Activated CD8-positive, alpha-beta memory T cell treated with anti-CD3 and anti-CD28 coated beads for 48 hours (primary cell): ENCODE measurements around the gene CRYBG3.
A peak's percentile ranks its signal among the peaks of the same experiment; 100 is the strongest.
"Not testable (repeated sequence)": the region's sequence is repeated elsewhere in the genome, so short reads cannot be mapped to it uniquely, and the experiment has no call there.

Source experiments
- DNase-seq, 3 experiments: peaks; one replicate each; pipeline ENCODE4 v3.0.0-alpha.2; 2020; ENCODE audit warnings: low read depth in 2 of 3, low spot score in 2 of 3

The CRYBG3 gene

DNA sequence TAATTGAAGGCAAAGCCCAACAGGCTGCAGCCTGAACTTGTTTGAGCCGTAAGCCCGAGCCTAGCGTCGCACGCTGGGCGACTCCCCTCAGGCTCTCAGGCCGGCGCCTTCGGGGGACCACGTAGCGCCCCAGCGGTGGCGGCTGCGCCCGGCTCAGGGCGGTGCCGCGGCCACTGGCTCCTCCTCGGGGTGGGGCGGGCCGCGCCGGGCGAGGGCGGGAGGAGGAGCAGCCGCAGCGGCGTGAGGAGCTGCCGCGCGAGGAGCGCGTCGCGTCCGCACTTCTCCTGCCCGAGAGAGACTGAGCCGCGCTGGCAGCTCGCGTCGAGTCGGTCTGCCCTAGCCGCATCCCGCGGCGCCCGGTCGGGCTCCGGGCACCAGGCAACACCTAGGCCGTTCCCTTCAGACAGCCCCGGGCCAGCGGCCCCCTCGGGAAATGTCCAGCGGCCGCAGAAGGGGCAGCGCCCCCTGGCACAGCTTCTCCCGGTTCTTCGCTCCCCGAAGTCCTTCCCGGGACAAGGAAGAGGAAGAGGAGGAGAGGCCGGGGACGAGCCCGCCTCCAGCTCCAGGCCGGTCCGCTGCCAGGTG is at the start of gene CRYBG3:
Gene CRYBG3, plus strand, starts transcription at position 238 of the 585 bp plus-strand sequence. Its CDS starts 196 bp downstream, at position 434.
- peak; percentile 52 to 77 (median 55) for DNase-seq

GRCh38 chr3:97772926-97773325 is 48.9 kb upstream of the CRYBG3 start:
- DNase-seq, result no peak

DNA sequence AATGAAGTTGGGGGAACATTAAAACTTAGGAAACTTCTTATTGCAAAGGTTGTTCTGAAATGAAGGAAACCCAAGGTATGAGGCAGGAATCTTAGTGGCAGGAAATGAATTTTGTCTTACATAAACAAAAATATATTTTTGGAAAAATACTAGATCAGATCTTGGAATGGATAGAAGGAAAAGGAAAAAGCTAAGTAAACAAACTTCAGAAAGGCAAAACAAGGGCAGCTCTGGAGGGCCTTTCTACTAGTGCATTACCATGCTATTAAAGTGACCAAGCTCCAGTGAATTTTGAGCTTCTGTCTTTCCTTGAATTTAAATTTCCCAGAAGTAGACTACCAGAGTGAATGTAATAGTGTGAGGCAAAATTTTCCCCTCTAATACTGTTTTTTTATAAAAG is 43.7 kb upstream of the CRYBG3 start:
- DNase-seq, result no peak

GRCh38 chr3:97793420-97794019 is 28.3 kb upstream of the CRYBG3 start:
- no peak for DNase-seq

- DNase-seq, result no peak
Measured at GRCh38 chr3:97795951-97796350, 25.9 kb upstream of the CRYBG3 start.

- DNase-seq, result no peak
Measured at GRCh38 chr3:97804471-97804870, 17.3 kb upstream of the CRYBG3 start.

DNA sequence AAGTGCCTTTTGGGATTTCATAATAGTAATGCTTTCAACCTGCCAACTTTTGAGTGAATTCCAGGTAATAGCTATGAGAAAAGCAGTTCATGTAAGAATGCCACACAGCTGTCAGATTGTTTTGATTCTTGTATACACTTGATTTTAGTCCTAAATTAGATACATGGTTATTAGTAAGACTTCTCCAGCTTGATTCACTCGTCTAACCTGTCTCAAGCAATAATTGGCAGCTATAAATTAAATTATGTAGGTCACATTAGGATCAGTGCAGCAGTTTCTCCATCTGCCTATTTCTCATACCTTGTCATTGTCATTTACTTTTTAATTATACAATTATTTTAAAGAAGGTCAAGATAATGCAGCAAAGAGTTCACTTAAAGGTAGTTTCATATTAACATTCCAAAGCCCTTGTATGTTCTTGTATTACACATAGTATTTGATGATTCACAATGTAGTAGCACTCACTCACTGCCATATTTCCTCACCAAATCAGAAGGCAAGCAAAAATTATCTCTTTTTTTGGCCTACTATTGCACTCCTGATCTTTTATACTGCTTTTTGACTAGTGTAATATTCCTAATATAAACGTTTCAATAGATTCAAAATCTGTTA is 10.9 kb upstream of the CRYBG3 start:
- no peak for DNase-seq

DNA sequence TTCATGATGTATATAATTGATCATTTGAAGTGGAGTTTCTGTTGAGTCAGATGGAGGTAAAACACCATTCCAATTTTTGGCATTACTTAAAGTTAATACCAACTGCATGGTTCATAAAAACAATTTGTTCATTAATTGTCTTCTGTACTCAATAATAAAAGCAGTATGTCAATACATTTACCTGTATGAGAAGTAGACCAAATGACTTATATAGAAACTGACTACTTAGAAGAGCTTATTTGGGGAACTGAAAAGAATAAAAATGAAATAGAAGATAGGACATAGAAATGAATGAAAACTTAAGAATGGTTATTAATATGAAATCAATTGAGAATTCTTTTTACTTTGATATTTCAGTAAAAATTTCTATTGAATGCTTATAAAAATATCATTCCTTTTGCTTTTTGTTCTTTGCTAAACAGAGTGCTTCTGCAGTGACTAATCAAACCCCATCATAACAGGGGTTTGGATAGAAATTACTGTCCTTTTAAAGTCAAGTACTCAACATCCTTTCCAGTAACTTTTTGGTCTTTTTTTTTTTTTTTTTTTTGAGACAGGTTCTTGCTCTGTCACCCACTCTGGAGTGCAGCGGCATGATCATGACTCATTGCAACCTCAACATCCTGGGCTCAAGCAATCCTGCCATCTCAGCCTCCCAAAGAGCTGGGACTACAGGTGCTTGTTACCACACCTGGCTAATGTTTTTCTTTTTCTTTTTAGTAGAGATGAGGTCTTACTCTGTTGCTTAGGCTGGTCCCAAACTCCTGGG is 6.5 kb upstream of the CRYBG3 start:
- no peak for DNase-seq

DNA sequence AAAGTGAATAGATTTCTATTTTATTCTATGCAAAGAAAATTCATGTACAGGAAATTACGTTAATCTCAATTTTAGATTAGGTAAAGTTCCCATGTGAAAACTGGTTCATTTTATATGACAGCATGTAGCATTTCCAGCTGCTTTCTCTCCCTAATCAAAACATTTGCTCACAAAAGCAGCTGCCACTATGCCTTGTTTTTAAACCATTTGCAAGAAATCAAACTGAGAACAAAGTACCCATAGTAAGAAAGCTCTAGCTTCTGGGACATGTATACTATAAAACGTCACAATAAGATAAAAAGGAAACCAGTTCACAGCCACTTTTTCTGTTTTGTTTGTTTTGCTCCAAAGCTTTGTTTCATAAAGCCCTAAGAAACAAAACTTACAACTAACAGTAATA is 5.0 kb upstream of the CRYBG3 start:
- no peak for DNase-seq

DNA sequence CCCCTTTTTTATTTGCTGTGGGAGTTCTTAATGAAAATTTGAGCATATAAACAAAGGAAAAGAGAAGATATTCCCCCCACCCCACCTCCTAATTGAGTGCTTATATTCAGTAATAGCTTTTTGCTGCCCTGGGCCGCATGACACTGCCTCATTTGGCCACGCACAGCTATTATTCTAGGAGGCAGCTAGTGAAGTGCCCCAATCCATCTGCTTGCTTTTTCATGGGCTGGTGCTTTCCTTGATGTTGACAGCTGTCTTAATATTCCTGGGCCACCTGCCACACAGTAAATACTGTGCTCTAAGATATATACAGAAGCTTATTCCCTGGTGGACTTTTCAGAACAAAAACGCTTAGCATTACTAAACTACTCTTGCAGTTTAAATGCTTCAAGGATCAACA is 3.8 kb upstream of the CRYBG3 start:
- no peak for DNase-seq

- no peak for DNase-seq
Measured at GRCh38 chr3:97820780-97821179, 1.0 kb upstream of the CRYBG3 start.

DNA sequence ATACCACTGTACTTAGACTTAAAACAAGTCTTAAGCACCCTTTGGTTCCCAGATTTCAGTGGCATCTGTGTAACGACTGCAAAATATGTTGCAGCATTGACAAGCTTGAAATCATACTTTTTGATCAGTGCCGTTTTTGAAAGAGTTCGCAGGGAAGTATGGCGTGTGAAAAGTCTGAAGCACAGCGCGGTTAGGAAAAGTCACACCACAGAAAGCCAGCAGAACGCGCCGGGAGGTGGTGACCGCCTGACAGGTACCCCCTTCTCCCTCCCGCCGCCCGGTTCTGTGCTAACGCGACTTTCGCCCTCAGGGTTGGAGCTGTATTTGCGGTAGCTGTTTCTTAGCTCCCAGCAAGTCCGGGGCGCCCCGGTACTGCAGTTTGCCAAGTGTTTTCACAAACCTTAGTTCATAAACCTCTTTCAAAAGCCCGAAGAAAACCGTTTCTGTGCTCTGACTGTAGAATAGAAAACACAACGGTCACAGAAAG is 481 bp upstream of the CRYBG3 start:
- DNase-seq, result peak; percentile 8 to 23 (median 21)

GRCh38 chr3:97822359-97822775 is 556 bp downstream of the CRYBG3 start:
- DNase-seq, result peak in 2 of 3 experiments; percentile 1 to 10

DNA sequence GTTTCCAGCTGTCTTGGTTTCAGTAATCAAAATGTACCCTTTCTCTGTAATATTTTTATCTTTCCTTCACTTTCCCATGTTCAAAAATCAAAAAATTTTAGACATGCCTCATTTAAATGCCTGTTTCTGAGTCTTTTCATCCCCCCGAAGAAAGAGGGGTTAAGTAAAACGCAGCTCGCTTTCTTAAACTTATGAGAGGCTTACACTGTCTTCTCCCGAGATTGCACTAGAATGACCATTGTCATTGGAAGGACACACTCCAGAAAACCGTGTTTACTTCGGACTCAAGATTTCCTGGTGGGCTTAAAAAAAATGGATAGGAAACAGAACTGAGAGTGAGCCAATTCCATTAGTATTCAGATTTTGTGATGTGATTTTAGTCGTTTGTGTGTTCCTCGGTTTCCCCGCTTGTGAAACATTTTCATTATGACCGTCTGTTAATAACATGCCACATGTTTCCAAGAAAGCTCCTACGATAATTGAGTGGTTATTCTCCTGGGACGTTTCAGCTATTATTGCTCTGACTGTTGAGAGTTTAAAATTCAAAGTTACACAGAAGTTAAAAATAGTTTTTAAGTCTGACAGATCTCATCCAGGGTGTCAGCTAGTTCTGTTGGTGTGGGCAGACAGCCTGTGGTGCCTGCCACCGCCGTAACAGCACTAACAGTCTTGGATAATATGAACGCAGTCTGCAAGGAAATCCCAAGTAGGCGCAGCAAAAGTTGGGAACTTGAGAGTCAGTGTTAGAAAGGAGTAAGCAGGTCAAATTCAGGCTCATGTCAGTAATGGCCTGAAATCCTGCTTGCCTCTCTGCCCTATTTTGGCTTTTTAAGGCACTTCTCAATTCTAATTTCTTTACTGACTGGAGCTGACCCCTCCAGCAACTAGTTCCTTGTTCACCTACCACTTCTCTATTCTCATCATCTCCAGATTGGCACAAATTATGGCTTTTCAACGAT is 1.5 kb downstream of the CRYBG3 start:
- no peak for DNase-seq

- no peak for DNase-seq
Measured at GRCh38 chr3:97825101-97825500, 3.3 kb downstream of the CRYBG3 start.

DNA sequence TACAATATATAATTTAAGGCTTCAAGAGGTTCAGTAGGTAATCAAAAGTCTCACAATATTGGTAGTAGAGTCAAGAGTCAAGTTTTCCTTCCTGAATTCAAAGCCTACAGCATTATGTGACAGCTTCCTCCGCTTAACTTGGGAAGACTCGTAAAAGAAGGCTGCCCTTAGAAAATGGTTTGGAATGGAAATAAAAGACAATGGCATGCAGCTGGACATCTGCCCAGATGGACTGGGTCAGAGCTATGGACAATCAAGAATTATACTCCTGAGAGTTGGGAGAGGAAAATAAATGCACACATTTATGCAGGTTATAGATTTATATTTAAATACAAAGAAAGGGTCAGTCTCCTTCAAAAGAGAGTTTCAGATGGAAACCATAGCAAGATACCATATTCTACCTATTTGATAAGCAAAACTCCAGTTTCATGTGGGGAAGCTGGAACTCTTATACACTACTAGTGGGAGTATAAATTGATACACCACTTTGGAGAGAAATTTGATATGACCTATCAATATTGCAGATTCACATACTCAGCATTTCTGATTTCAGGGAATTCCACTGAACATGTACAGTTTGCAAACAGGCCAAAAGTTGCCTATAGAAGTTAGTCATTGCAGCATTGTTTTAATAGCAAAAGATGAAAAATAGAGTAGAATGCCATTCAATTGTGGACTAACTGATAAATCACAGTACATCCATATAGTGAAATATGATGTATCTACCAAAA is 6.1 kb downstream of the CRYBG3 start:
- no peak for DNase-seq

GRCh38 chr3:97829198-97829597 is 7.4 kb downstream of the CRYBG3 start:
- DNase-seq, result no peak

DNA sequence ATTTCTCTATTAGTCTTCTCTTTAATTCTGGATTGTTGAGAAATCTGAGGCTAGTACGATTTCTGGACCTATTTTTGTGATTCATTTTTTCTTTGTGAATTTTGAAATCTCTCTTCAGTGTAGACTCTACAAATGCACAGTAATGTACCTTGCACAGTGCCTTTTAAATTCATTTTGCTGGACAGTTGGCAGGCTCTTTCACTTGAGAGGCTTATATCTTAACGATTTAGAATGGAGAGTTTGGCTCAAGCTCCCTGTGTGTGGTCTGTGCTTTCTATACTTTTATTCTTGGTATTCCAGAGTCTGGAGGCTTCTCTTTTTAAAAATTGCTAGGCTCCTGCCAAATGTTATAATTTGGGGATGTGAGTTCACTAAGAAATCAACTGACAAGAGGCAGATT is 8.8 kb downstream of the CRYBG3 start:
- DNase-seq, result no peak

GRCh38 chr3:97831140-97831539 is 9.3 kb downstream of the CRYBG3 start:
- DNase-seq, result no peak

DNA sequence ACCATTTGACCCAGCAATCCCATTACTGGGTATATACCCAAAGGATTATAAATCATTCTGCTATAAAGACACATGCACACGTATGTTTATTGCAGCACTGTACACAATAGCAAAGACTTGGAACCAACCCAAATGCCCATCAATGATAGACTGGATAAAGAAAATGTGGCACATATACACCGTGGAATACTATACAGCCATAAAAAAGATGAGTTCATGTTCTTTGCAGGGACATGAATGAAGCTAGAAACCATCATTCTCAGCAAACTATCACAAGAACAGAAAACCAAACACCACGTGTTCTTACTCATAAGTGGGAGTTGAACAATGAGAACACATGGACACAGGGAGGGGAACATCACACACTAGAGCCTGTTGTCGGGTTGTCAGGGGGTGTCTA is 11.4 kb downstream of the CRYBG3 start:
- DNase-seq, result not testable (repeated sequence)
